ENCODE data around the gene ADGRV1.

Gene ADGRV1

GRCh38 chr5:91182763-91183162 is 624.2 kb downstream of the ADGRV1 start:
- Histone ChIP-seq H3K36me3 (ENCODE audit: insufficient read depth, low read length) (no peaks in the 10 kb centered on the region), H3K9ac (ENCODE audit: low read depth, low read length, poor library complexity, severe bottlenecking) (no peak overlapping the region), H3K9me3 (ENCODE audit: insufficient read depth, low read depth, low read length) (no peaks in the 10 kb centered on the region), H3K27me3 (ENCODE audit: insufficient read depth, low read length, poor library complexity, severe bottlenecking) (no peaks in the 10 kb centered on the region), H3F3A (ENCODE audit: low read depth) (no peaks in the 10 kb centered on the region), H3K79me2 (ENCODE audit: insufficient read depth, low read length) (no peaks in the 10 kb centered on the region), H3K9me2 (replicated peaks; ENCODE audit: low read depth, low read length) (no peaks in the 10 kb centered on the region), H2AFZ (ENCODE audit: low read length) (no peak overlapping the region), H3K4me2 (ENCODE audit: low read depth, low read length, poor library complexity, severe bottlenecking) (no peak overlapping the region), H4K20me1 (ENCODE audit: insufficient read depth, low read length, poor library complexity, severe bottlenecking) (no peaks in the 10 kb centered on the region), H3K4me1 (ENCODE audit: insufficient read depth, low read length, poor library complexity, severe bottlenecking) (no peaks in the 10 kb centered on the region), H3K4me3 (ENCODE audit: low read length, poor library complexity, severe bottlenecking) (no peak overlapping the region)
- TF ChIP-seq CTCF (conservative IDR thresholded peaks at IDR 0.05; ENCODE audit: low read length) = no peak
- no peak for TF ChIP-seq EZH2phosphoT487 (IDR thresholded peaks at IDR 0.05; ENCODE audit: borderline replicate concordance)

GRCh38 chr5:91183743-91184142 is 625.1 kb downstream of the ADGRV1 start:
- Histone ChIP-seq H2AFZ (ENCODE audit: low read length) (no peak overlapping the region), H3K27me3 (ENCODE audit: insufficient read depth, low read length, poor library complexity, severe bottlenecking) (no peaks in the 10 kb centered on the region), H3K9me2 (replicated peaks; ENCODE audit: low read depth, low read length) (no peaks in the 10 kb centered on the region), H3K9ac (ENCODE audit: low read depth, low read length, poor library complexity, severe bottlenecking) (no peak overlapping the region), H3K36me3 (ENCODE audit: insufficient read depth, low read length) (no peaks in the 10 kb centered on the region), H3K9me3 (ENCODE audit: insufficient read depth, low read depth, low read length) (no peaks in the 10 kb centered on the region), H3K4me1 (ENCODE audit: insufficient read depth, low read length, poor library complexity, severe bottlenecking) (no peaks in the 10 kb centered on the region), H3K79me2 (ENCODE audit: insufficient read depth, low read length) (no peaks in the 10 kb centered on the region), H3K4me3 (ENCODE audit: low read length, poor library complexity, severe bottlenecking) (no peak overlapping the region), H4K20me1 (ENCODE audit: insufficient read depth, low read length, poor library complexity, severe bottlenecking) (no peaks in the 10 kb centered on the region), H3K4me2 (ENCODE audit: low read depth, low read length, poor library complexity, severe bottlenecking) (no peak overlapping the region), H3F3A (ENCODE audit: low read depth) (no peaks in the 10 kb centered on the region)
- TF ChIP-seq EZH2phosphoT487 (IDR thresholded peaks at IDR 0.05; ENCODE audit: borderline replicate concordance) (no peak), CTCF (conservative IDR thresholded peaks at IDR 0.05; ENCODE audit: low read length) (no peak)

GRCh38 chr5:91186101-91186500 is 627.5 kb downstream of the ADGRV1 start:
- Histone ChIP-seq H3K4me1 (ENCODE audit: insufficient read depth, low read length, poor library complexity, severe bottlenecking) (no peaks in the 10 kb centered on the region), H2AFZ (ENCODE audit: low read length) (no peak overlapping the region), H3K4me2 (ENCODE audit: low read depth, low read length, poor library complexity, severe bottlenecking) (no peak overlapping the region), H3K79me2 (ENCODE audit: insufficient read depth, low read length) (no peaks in the 10 kb centered on the region), H3K9me2 (replicated peaks; ENCODE audit: low read depth, low read length) (no peaks in the 10 kb centered on the region), H3K9ac (ENCODE audit: low read depth, low read length, poor library complexity, severe bottlenecking) (no peak overlapping the region), H3K9me3 (ENCODE audit: insufficient read depth, low read depth, low read length) (no peaks in the 10 kb centered on the region), H3F3A (ENCODE audit: low read depth) (no peaks in the 10 kb centered on the region), H3K36me3 (ENCODE audit: insufficient read depth, low read length) (no peaks in the 10 kb centered on the region), H3K4me3 (ENCODE audit: low read length, poor library complexity, severe bottlenecking) (no peak overlapping the region), H4K20me1 (ENCODE audit: insufficient read depth, low read length, poor library complexity, severe bottlenecking) (no peaks in the 10 kb centered on the region), H3K27me3 (ENCODE audit: insufficient read depth, low read length, poor library complexity, severe bottlenecking) (no peaks in the 10 kb centered on the region)
- no peak for TF ChIP-seq EZH2phosphoT487 (IDR thresholded peaks at IDR 0.05; ENCODE audit: borderline replicate concordance)
- TF ChIP-seq CTCF (conservative IDR thresholded peaks at IDR 0.05; ENCODE audit: low read length) = no peak

Measured in Loucy (cell line).